Measurements from ENCODE around the gene MAP2.

MAP2 gene

GRCh38 chr2:209761566-209761965 is 337.7 kb downstream of the MAP2 start:
- DNase-seq = no peak
- no peaks in the 10 kb centered on the region for H3K27me3 ChIP-seq (ENCODE audit: insufficient read depth, low read length, poor library complexity)
- H3K4me2 ChIP-seq (ENCODE audit: low read length) = no peak overlapping the region
- H3K36me3 ChIP-seq (ENCODE audit: control insufficient read depth, insufficient read depth, low read length) = no peaks in the 10 kb centered on the region
- H2AK5ac ChIP-seq (ENCODE audit: low read length) = no peak overlapping the region
- no peak overlapping the region for H2BK120ac ChIP-seq (ENCODE audit: low read depth, low read length)
- no peak overlapping the region for H3K23ac ChIP-seq (ENCODE audit: low read length)
- no CpG with 5 or more reads among the region's 2 CpGs for WGBS (ENCODE audit: extremely low coverage, insufficient coverage, low lambda C conversion rate)
- no peaks in the 10 kb centered on the region for H3K79me1 ChIP-seq (ENCODE audit: low read length)
- no peak overlapping the region for H4K5ac ChIP-seq (ENCODE audit: low read length)
- no peak overlapping the region for H3K9ac ChIP-seq (ENCODE audit: low read length)
- no peaks in the 10 kb centered on the region for H3K79me2 ChIP-seq (ENCODE audit: control insufficient read depth, insufficient read depth, low read length)
- no peak overlapping the region for H3K56ac ChIP-seq (ENCODE audit: low read length)
- no peak overlapping the region for H3K4me3 ChIP-seq (ENCODE audit: low read length)
- H3K18ac ChIP-seq (ENCODE audit: low read length) = no peak overlapping the region
- no peak overlapping the region for H3K27ac ChIP-seq (ENCODE audit: low read depth, low read length)
- H2BK5ac ChIP-seq (ENCODE audit: low read length) = no peak overlapping the region
- H4K8ac ChIP-seq (ENCODE audit: low read depth, low read length) = no peak overlapping the region
- H2BK15ac ChIP-seq (replicated peaks; ENCODE audit: low read depth) = no peak overlapping the region
- no peaks in the 10 kb centered on the region for H3K4me1 ChIP-seq (ENCODE audit: control insufficient read depth, low read depth, low read length)
- no peak overlapping the region for H3K4ac ChIP-seq (ENCODE audit: low read depth, low read length)

- Histone ChIP-seq H3K4ac (ENCODE audit: low read depth, low read length) (no peak overlapping the region), H3K18ac (ENCODE audit: low read length) (no peak overlapping the region), H3K9ac (ENCODE audit: low read length) (no peak overlapping the region), H3K36me3 (ENCODE audit: control insufficient read depth, insufficient read depth, low read length) (no peaks in the 10 kb centered on the region), H2AK5ac (ENCODE audit: low read length) (no peak overlapping the region), H4K5ac (ENCODE audit: low read length) (no peak overlapping the region), H3K79me2 (ENCODE audit: control insufficient read depth, insufficient read depth, low read length) (no peaks in the 10 kb centered on the region), H3K4me1 (ENCODE audit: control insufficient read depth, low read depth, low read length) (no peaks in the 10 kb centered on the region), H2BK15ac (replicated peaks; ENCODE audit: low read depth) (no peak overlapping the region), H2BK5ac (ENCODE audit: low read length) (no peak overlapping the region), H3K27me3 (ENCODE audit: insufficient read depth, low read length, poor library complexity) (no peaks in the 10 kb centered on the region), H3K4me2 (ENCODE audit: low read length) (no peak overlapping the region), H3K56ac (ENCODE audit: low read length) (no peak overlapping the region), H3K23ac (ENCODE audit: low read length) (no peak overlapping the region), H2BK120ac (ENCODE audit: low read depth, low read length) (no peak overlapping the region), H3K27ac (ENCODE audit: low read depth, low read length) (no peak overlapping the region), H4K8ac (ENCODE audit: low read depth, low read length) (no peak overlapping the region), H3K79me1 (ENCODE audit: low read length) (no peaks in the 10 kb centered on the region), H3K4me3 (ENCODE audit: low read length) (no peak overlapping the region)
- DNase-seq = no peak
These were observed 338.7 kb downstream of the MAP2 start for GRCh38 chr2:209762563-209762962.

GRCh38 chr2:209763106-209763505 is 339.3 kb downstream of the MAP2 start:
- H3K79me2 ChIP-seq (ENCODE audit: control insufficient read depth, insufficient read depth, low read length) = no peaks in the 10 kb centered on the region
- no peak overlapping the region for H3K18ac ChIP-seq (ENCODE audit: low read length)
- no peak overlapping the region for H4K5ac ChIP-seq (ENCODE audit: low read length)
- H3K27ac ChIP-seq (ENCODE audit: low read depth, low read length) = no peak overlapping the region
- no peak overlapping the region for H4K8ac ChIP-seq (ENCODE audit: low read depth, low read length)
- no peak for DNase-seq
- H3K27me3 ChIP-seq (ENCODE audit: insufficient read depth, low read length, poor library complexity) = no peaks in the 10 kb centered on the region
- no peak overlapping the region for H3K4ac ChIP-seq (ENCODE audit: low read depth, low read length)
- no CpG with 5 or more reads among the region's 3 CpGs for WGBS (ENCODE audit: extremely low coverage, insufficient coverage, low lambda C conversion rate)
- no peak overlapping the region for H3K23ac ChIP-seq (ENCODE audit: low read length)
- no peak overlapping the region for H3K4me2 ChIP-seq (ENCODE audit: low read length)
- H3K4me1 ChIP-seq (ENCODE audit: control insufficient read depth, low read depth, low read length) = no peaks in the 10 kb centered on the region
- H2BK120ac ChIP-seq (ENCODE audit: low read depth, low read length) = no peak overlapping the region
- no peaks in the 10 kb centered on the region for H3K79me1 ChIP-seq (ENCODE audit: low read length)
- no peak overlapping the region for H2BK15ac ChIP-seq (replicated peaks; ENCODE audit: low read depth)
- H3K36me3 ChIP-seq (ENCODE audit: control insufficient read depth, insufficient read depth, low read length) = no peaks in the 10 kb centered on the region
- H3K4me3 ChIP-seq (ENCODE audit: low read length) = no peak overlapping the region
- H3K56ac ChIP-seq (ENCODE audit: low read length) = no peak overlapping the region
- H3K9ac ChIP-seq (ENCODE audit: low read length) = no peak overlapping the region
- no peak overlapping the region for H2AK5ac ChIP-seq (ENCODE audit: low read length)
- H2BK5ac ChIP-seq (ENCODE audit: low read length) = no peak overlapping the region

- H2AK5ac ChIP-seq (ENCODE audit: low read length) = no peak overlapping the region
- no peak overlapping the region for H3K27ac ChIP-seq (ENCODE audit: low read depth, low read length)
- no peak overlapping the region for H3K23ac ChIP-seq (ENCODE audit: low read length)
- DNase-seq = no peak
- no peak overlapping the region for H4K8ac ChIP-seq (ENCODE audit: low read depth, low read length)
- H3K79me2 ChIP-seq (ENCODE audit: control insufficient read depth, insufficient read depth, low read length) = no peaks in the 10 kb centered on the region
- no peak overlapping the region for H2BK5ac ChIP-seq (ENCODE audit: low read length)
- H4K5ac ChIP-seq (ENCODE audit: low read length) = no peak overlapping the region
- H3K9ac ChIP-seq (ENCODE audit: low read length) = no peak overlapping the region
- H3K27me3 ChIP-seq (ENCODE audit: insufficient read depth, low read length, poor library complexity) = no peaks in the 10 kb centered on the region
- H2BK120ac ChIP-seq (ENCODE audit: low read depth, low read length) = no peak overlapping the region
- H3K36me3 ChIP-seq (ENCODE audit: control insufficient read depth, insufficient read depth, low read length) = no peaks in the 10 kb centered on the region
- no peaks in the 10 kb centered on the region for H3K4me1 ChIP-seq (ENCODE audit: control insufficient read depth, low read depth, low read length)
- no peak overlapping the region for H3K4ac ChIP-seq (ENCODE audit: low read depth, low read length)
- no peak overlapping the region for H3K56ac ChIP-seq (ENCODE audit: low read length)
- WGBS (ENCODE audit: extremely low coverage, insufficient coverage, low lambda C conversion rate) = no CpG with 5 or more reads among the region's 1 CpG
- no peak overlapping the region for H3K4me2 ChIP-seq (ENCODE audit: low read length)
- no peak overlapping the region for H3K4me3 ChIP-seq (ENCODE audit: low read length)
- no peak overlapping the region for H2BK15ac ChIP-seq (replicated peaks; ENCODE audit: low read depth)
- no peaks in the 10 kb centered on the region for H3K79me1 ChIP-seq (ENCODE audit: low read length)
- no peak overlapping the region for H3K18ac ChIP-seq (ENCODE audit: low read length)
These were observed 342.8 kb downstream of the MAP2 start for GRCh38 chr2:209766613-209767012.

DNA sequence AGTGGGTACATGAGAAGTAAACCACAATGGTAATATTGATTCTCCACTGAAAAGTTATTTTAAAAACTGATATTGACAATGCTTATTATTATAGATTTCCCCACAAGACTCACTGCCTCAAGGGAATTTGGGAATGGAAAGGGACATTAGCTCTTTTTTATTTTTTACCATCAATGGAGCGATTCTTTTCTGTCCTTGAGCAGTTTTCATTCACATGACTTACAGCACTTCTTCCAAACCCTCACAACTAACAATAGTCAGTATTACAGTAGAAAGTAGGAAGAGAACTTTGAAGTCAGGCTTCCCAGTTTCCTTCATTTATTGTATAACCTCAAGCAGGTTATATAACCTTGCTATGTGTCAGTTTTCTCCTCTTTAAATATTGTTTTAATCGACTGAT is 343.5 kb downstream of the MAP2 start:
- H3K36me3 ChIP-seq (ENCODE audit: control insufficient read depth, insufficient read depth, low read length) = no peaks in the 10 kb centered on the region
- no peak overlapping the region for H3K56ac ChIP-seq (ENCODE audit: low read length)
- no peak overlapping the region for H4K5ac ChIP-seq (ENCODE audit: low read length)
- no peak for DNase-seq
- H3K79me2 ChIP-seq (ENCODE audit: control insufficient read depth, insufficient read depth, low read length) = no peaks in the 10 kb centered on the region
- H3K27me3 ChIP-seq (ENCODE audit: insufficient read depth, low read length, poor library complexity) = no peaks in the 10 kb centered on the region
- H3K4me1 ChIP-seq (ENCODE audit: control insufficient read depth, low read depth, low read length) = no peaks in the 10 kb centered on the region
- H2BK120ac ChIP-seq (ENCODE audit: low read depth, low read length) = no peak overlapping the region
- H2BK15ac ChIP-seq (replicated peaks; ENCODE audit: low read depth) = no peak overlapping the region
- no peak overlapping the region for H3K23ac ChIP-seq (ENCODE audit: low read length)
- no peak overlapping the region for H4K8ac ChIP-seq (ENCODE audit: low read depth, low read length)
- no peak overlapping the region for H3K27ac ChIP-seq (ENCODE audit: low read depth, low read length)
- H3K18ac ChIP-seq (ENCODE audit: low read length) = no peak overlapping the region
- H3K4me3 ChIP-seq (ENCODE audit: low read length) = no peak overlapping the region
- no peak overlapping the region for H3K9ac ChIP-seq (ENCODE audit: low read length)
- no peak overlapping the region for H3K4ac ChIP-seq (ENCODE audit: low read depth, low read length)
- no peak overlapping the region for H3K4me2 ChIP-seq (ENCODE audit: low read length)
- no peak overlapping the region for H2BK5ac ChIP-seq (ENCODE audit: low read length)
- no CpG with 5 or more reads among the region's 2 CpGs for WGBS (ENCODE audit: extremely low coverage, insufficient coverage, low lambda C conversion rate)
- no peaks in the 10 kb centered on the region for H3K79me1 ChIP-seq (ENCODE audit: low read length)
- no peak overlapping the region for H2AK5ac ChIP-seq (ENCODE audit: low read length)

GRCh38 chr2:209768557-209768956 is 344.7 kb downstream of the MAP2 start:
- Histone ChIP-seq H3K27me3 (ENCODE audit: insufficient read depth, low read length, poor library complexity) (no peaks in the 10 kb centered on the region), H4K8ac (ENCODE audit: low read depth, low read length) (no peak overlapping the region), H3K4me2 (ENCODE audit: low read length) (no peak overlapping the region)

More at GRCh38 chr2:209768557-209768956, 344.7 kb downstream of the MAP2 start:
- Histone ChIP-seq H4K5ac (ENCODE audit: low read length) (no peak overlapping the region), H2BK5ac (ENCODE audit: low read length) (no peak overlapping the region), H3K79me1 (ENCODE audit: low read length) (no peaks in the 10 kb centered on the region), H2AK5ac (ENCODE audit: low read length) (no peak overlapping the region), H2BK15ac (replicated peaks; ENCODE audit: low read depth) (no peak overlapping the region), H3K56ac (ENCODE audit: low read length) (no peak overlapping the region), H3K79me2 (ENCODE audit: control insufficient read depth, insufficient read depth, low read length) (no peaks in the 10 kb centered on the region), H3K4me1 (ENCODE audit: control insufficient read depth, low read depth, low read length) (no peaks in the 10 kb centered on the region), H2BK120ac (ENCODE audit: low read depth, low read length) (no peak overlapping the region), H3K4me3 (ENCODE audit: low read length) (no peak overlapping the region), H3K4ac (ENCODE audit: low read depth, low read length) (no peak overlapping the region), H3K36me3 (ENCODE audit: control insufficient read depth, insufficient read depth, low read length) (no peaks in the 10 kb centered on the region), H3K18ac (ENCODE audit: low read length) (no peak overlapping the region), H3K23ac (ENCODE audit: low read length) (no peak overlapping the region), H3K27ac (ENCODE audit: low read depth, low read length) (no peak overlapping the region), H3K9ac (ENCODE audit: low read length) (no peak overlapping the region)
- no peak for DNase-seq

Data from mesendoderm (in vitro differentiated cells).